Measurements from ENCODE around the gene S100A1. TPM values are rescaled to one million over a fixed set of nuclear protein-coding genes. Genes with fewer than 3 reads are reported as not detected.

Gene S100A1
- total and polyA plus RNA-seq, 2 experiments from 2014 or later = 1.3 to 2.7 TPM

GRCh38 chr1:153659656-153660055 is 31.4 kb downstream of the S100A1 start:
- peak overlapping the region; percentile 89 for H3K27ac ChIP-seq
- no peaks in the 10 kb centered on the region for H3K36me3 ChIP-seq (replicated peaks; ENCODE audit: insufficient read depth, low read depth)
- peak overlapping the region; percentile 85 for H3K4me3 ChIP-seq
- no peak overlapping the region for H2AFZ ChIP-seq
- no peak for DNase-seq (ENCODE audit: low spot score)
- no peak for TF ChIP-seq EZH2phosphoT487 (IDR thresholded peaks at IDR 0.05; ENCODE audit: low read depth, severe bottlenecking, unreplicated experiment)
- TF ChIP-seq EZH2 (IDR thresholded peaks at IDR 0.05; ENCODE audit: borderline replicate concordance) = no peak
- TF ChIP-seq CTCF (IDR thresholded peaks at IDR 0.05; ENCODE audit: poor library complexity) = no peak
- H3K4me1 ChIP-seq (ENCODE audit: insufficient read depth) = peaks cover 5% of the 10 kb centered on the region
- WGBS (ENCODE audit: low lambda C conversion rate, missing lambda C conversion rate) = 77% methylated on average over 9 of the region's 9 CpGs
- no peaks in the 10 kb centered on the region for H3K27me3 ChIP-seq
- H4K20me1 ChIP-seq (ENCODE audit: insufficient read depth, poor library complexity, severe bottlenecking) = no peaks in the 10 kb centered on the region
- H3K9me2 ChIP-seq (replicated peaks; ENCODE audit: insufficient read depth) = no peaks in the 10 kb centered on the region
- peak overlapping the region; percentile 91 for H3K4me2 ChIP-seq
- peaks cover 17% of the 10 kb centered on the region for H3K79me2 ChIP-seq
- H3K9me3 ChIP-seq (ENCODE audit: low read depth) = no peaks in the 10 kb centered on the region

- no peaks in the 10 kb centered on the region for H3K9me3 ChIP-seq (ENCODE audit: low read depth)
- H3K4me2 ChIP-seq = no peak overlapping the region
- peaks cover 17% of the 10 kb centered on the region for H3K79me2 ChIP-seq
- peaks cover 5% of the 10 kb centered on the region for H3K4me1 ChIP-seq (ENCODE audit: insufficient read depth)
- TF ChIP-seq CTCF (IDR thresholded peaks at IDR 0.05; ENCODE audit: poor library complexity) (no peak), EZH2phosphoT487 (IDR thresholded peaks at IDR 0.05; ENCODE audit: low read depth, severe bottlenecking, unreplicated experiment) (no peak), EZH2 (IDR thresholded peaks at IDR 0.05; ENCODE audit: borderline replicate concordance) (no peak)
- 81% methylated on average over 9 of the region's 9 CpGs for WGBS (ENCODE audit: low lambda C conversion rate, missing lambda C conversion rate)
- no peak for DNase-seq (ENCODE audit: low spot score)
- H3K4me3 ChIP-seq = no peak overlapping the region
- no peaks in the 10 kb centered on the region for H3K27me3 ChIP-seq
- H3K36me3 ChIP-seq (replicated peaks; ENCODE audit: insufficient read depth, low read depth) = no peaks in the 10 kb centered on the region
- no peak overlapping the region for H3K27ac ChIP-seq
- no peaks in the 10 kb centered on the region for H4K20me1 ChIP-seq (ENCODE audit: insufficient read depth, poor library complexity, severe bottlenecking)
- no peaks in the 10 kb centered on the region for H3K9me2 ChIP-seq (replicated peaks; ENCODE audit: insufficient read depth)
- no peak overlapping the region for H2AFZ ChIP-seq
Observed at GRCh38 chr1:153661111-153661708, 33.0 kb downstream of the S100A1 start.

- DNase-seq (ENCODE audit: low spot score) = no peak
- no peaks in the 10 kb centered on the region for H3K9me3 ChIP-seq (ENCODE audit: low read depth)
- H3K4me2 ChIP-seq = no peak overlapping the region
- H3K27ac ChIP-seq = no peak overlapping the region
- no peak for TF ChIP-seq CTCF (IDR thresholded peaks at IDR 0.05; ENCODE audit: poor library complexity)
- TF ChIP-seq EZH2 (IDR thresholded peaks at IDR 0.05; ENCODE audit: borderline replicate concordance) = no peak
- no peak for TF ChIP-seq EZH2phosphoT487 (IDR thresholded peaks at IDR 0.05; ENCODE audit: low read depth, severe bottlenecking, unreplicated experiment)
- H4K20me1 ChIP-seq (ENCODE audit: insufficient read depth, poor library complexity, severe bottlenecking) = no peaks in the 10 kb centered on the region
- WGBS (ENCODE audit: low lambda C conversion rate, missing lambda C conversion rate) = 68% methylated on average over 2 of the region's 2 CpGs
- H3K9me2 ChIP-seq (replicated peaks; ENCODE audit: insufficient read depth) = no peaks in the 10 kb centered on the region
- no peaks in the 10 kb centered on the region for H3K36me3 ChIP-seq (replicated peaks; ENCODE audit: insufficient read depth, low read depth)
- peaks cover 5% of the 10 kb centered on the region for H3K4me1 ChIP-seq (ENCODE audit: insufficient read depth)
- H3K4me3 ChIP-seq = no peak overlapping the region
- H3K79me2 ChIP-seq = peaks cover 17% of the 10 kb centered on the region
- no peaks in the 10 kb centered on the region for H3K27me3 ChIP-seq
- H2AFZ ChIP-seq = no peak overlapping the region
Observed at GRCh38 chr1:153662269-153662668, 34.0 kb downstream of the S100A1 start.
